ENCODE data around the gene TRIM3.
A peak's percentile ranks its signal among the peaks of the same experiment; 100 is the strongest.

TRIM3 gene

GRCh38 chr11:6448574-6448973, 25.2 kb downstream of the TRIM3 start:
- Histone ChIP-seq H3K36me3 (ENCODE audit: control insufficient read depth, insufficient read depth, low read length) (peaks cover 1% of the 10 kb centered on the region), H3K79me1 (ENCODE audit: low read length) (no peaks in the 10 kb centered on the region), H3K4ac (ENCODE audit: low read depth, low read length) (no peak overlapping the region), H3K4me1 (ENCODE audit: control insufficient read depth, low read depth, low read length) (no peaks in the 10 kb centered on the region), H3K27ac (ENCODE audit: low read depth, low read length) (no peak overlapping the region), H2BK15ac (replicated peaks; ENCODE audit: low read depth) (no peak overlapping the region), H2BK120ac (ENCODE audit: low read depth, low read length) (no peak overlapping the region), H3K18ac (ENCODE audit: low read length) (no peak overlapping the region), H3K56ac (ENCODE audit: low read length) (no peak overlapping the region), H3K9ac (ENCODE audit: low read length) (no peak overlapping the region), H2AK5ac (ENCODE audit: low read length) (no peak overlapping the region), H3K79me2 (ENCODE audit: control insufficient read depth, insufficient read depth, low read length) (no peaks in the 10 kb centered on the region), H3K4me2 (ENCODE audit: low read length) (no peak overlapping the region), H4K8ac (ENCODE audit: low read depth, low read length) (no peak overlapping the region), H3K4me3 (ENCODE audit: low read length) (no peak overlapping the region), H2BK5ac (ENCODE audit: low read length) (no peak overlapping the region), H4K5ac (ENCODE audit: low read length) (no peak overlapping the region), H3K23ac (ENCODE audit: low read length) (no peak overlapping the region), H3K27me3 (ENCODE audit: insufficient read depth, low read length, poor library complexity) (no peaks in the 10 kb centered on the region)
- WGBS (ENCODE audit: extremely low coverage, insufficient coverage, low lambda C conversion rate) = no CpG with 5 or more reads among the region's 3 CpGs
- no peak for DNase-seq

GRCh38 chr11:6443269-6444003, 30.3 kb downstream of the TRIM3 start:
- no peak overlapping the region for H3K4ac ChIP-seq (ENCODE audit: low read depth, low read length)
- no peak overlapping the region for H2AK5ac ChIP-seq (ENCODE audit: low read length)
- no peak overlapping the region for H3K23ac ChIP-seq (ENCODE audit: low read length)
- H3K27me3 ChIP-seq (ENCODE audit: insufficient read depth, low read length, poor library complexity) = no peaks in the 10 kb centered on the region
- H3K79me1 ChIP-seq (ENCODE audit: low read length) = no peaks in the 10 kb centered on the region
- no peaks in the 10 kb centered on the region for H3K36me3 ChIP-seq (ENCODE audit: control insufficient read depth, insufficient read depth, low read length)
- H3K56ac ChIP-seq (ENCODE audit: low read length) = no peak overlapping the region
- no CpG with 5 or more reads among the region's 5 CpGs for WGBS (ENCODE audit: extremely low coverage, insufficient coverage, low lambda C conversion rate)
- H4K5ac ChIP-seq (ENCODE audit: low read length) = no peak overlapping the region
- H3K4me2 ChIP-seq (ENCODE audit: low read length) = no peak overlapping the region
- H3K4me3 ChIP-seq (ENCODE audit: low read length) = no peak overlapping the region
- DNase-seq = peak; percentile 69
- peaks cover 5% of the 10 kb centered on the region for H3K4me1 ChIP-seq (ENCODE audit: control insufficient read depth, low read depth, low read length)
- H2BK5ac ChIP-seq (ENCODE audit: low read length) = no peak overlapping the region
- H3K27ac ChIP-seq (ENCODE audit: low read depth, low read length) = no peak overlapping the region
- H2BK120ac ChIP-seq (ENCODE audit: low read depth, low read length) = no peak overlapping the region
- no peak overlapping the region for H3K18ac ChIP-seq (ENCODE audit: low read length)
- H4K8ac ChIP-seq (ENCODE audit: low read depth, low read length) = no peak overlapping the region
- H3K9ac ChIP-seq (ENCODE audit: low read length) = no peak overlapping the region
- H2BK15ac ChIP-seq (replicated peaks; ENCODE audit: low read depth) = no peak overlapping the region
- H3K79me2 ChIP-seq (ENCODE audit: control insufficient read depth, insufficient read depth, low read length) = no peaks in the 10 kb centered on the region

- Histone ChIP-seq H3K4me1 (ENCODE audit: control insufficient read depth, low read depth, low read length) (peaks cover 5% of the 10 kb centered on the region), H2BK5ac (ENCODE audit: low read length) (no peak overlapping the region), H4K8ac (ENCODE audit: low read depth, low read length) (no peak overlapping the region), H3K18ac (ENCODE audit: low read length) (no peak overlapping the region), H3K36me3 (ENCODE audit: control insufficient read depth, insufficient read depth, low read length) (no peaks in the 10 kb centered on the region), H3K4me2 (ENCODE audit: low read length) (no peak overlapping the region), H3K79me1 (ENCODE audit: low read length) (no peaks in the 10 kb centered on the region), H3K4ac (ENCODE audit: low read depth, low read length) (no peak overlapping the region), H2BK15ac (replicated peaks; ENCODE audit: low read depth) (no peak overlapping the region), H3K27me3 (ENCODE audit: insufficient read depth, low read length, poor library complexity) (no peaks in the 10 kb centered on the region), H2AK5ac (ENCODE audit: low read length) (no peak overlapping the region), H3K9ac (ENCODE audit: low read length) (no peak overlapping the region), H4K5ac (ENCODE audit: low read length) (no peak overlapping the region), H3K79me2 (ENCODE audit: control insufficient read depth, insufficient read depth, low read length) (no peaks in the 10 kb centered on the region), H2BK120ac (ENCODE audit: low read depth, low read length) (no peak overlapping the region), H3K56ac (ENCODE audit: low read length) (no peak overlapping the region), H3K4me3 (ENCODE audit: low read length) (no peak overlapping the region), H3K27ac (ENCODE audit: low read depth, low read length) (no peak overlapping the region), H3K23ac (ENCODE audit: low read length) (no peak overlapping the region)
- DNase-seq = no peak
- WGBS (ENCODE audit: extremely low coverage, insufficient coverage, low lambda C conversion rate) = no CpG with 5 or more reads among the region's 4 CpGs
Observed at GRCh38 chr11:6442441-6442840, 31.3 kb downstream of the TRIM3 start.

GRCh38 chr11:6440906-6441358, 32.8 kb downstream of the TRIM3 start, which contains the start of gene HPX:
Gene HPX, minus strand, starts transcription at chr11:6440987. Its CDS starts 24 bp downstream, at chr11:6440963.
- no peak within 1 kb of the TSS for H3K4ac ChIP-seq (ENCODE audit: low read depth, low read length)
- H3K27ac ChIP-seq (ENCODE audit: low read depth, low read length) = no peak within 1 kb of the TSS
- H3K9ac ChIP-seq (ENCODE audit: low read length) = no peak within 1 kb of the TSS
- no peak within 1 kb of the TSS for H3K23ac ChIP-seq (ENCODE audit: low read length)
- DNase-seq = no peak
- H3K4me1 ChIP-seq (ENCODE audit: control insufficient read depth, low read depth, low read length) = peaks cover 5% of the 10 kb centered on the region
- no peak within 1 kb of the TSS for H2BK120ac ChIP-seq (ENCODE audit: low read depth, low read length)
- H3K4me2 ChIP-seq (ENCODE audit: low read length) = no peak within 1 kb of the TSS
- H3K36me3 ChIP-seq (ENCODE audit: control insufficient read depth, insufficient read depth, low read length) = no peaks in the 10 kb centered on the region
- no CpG with 5 or more reads among the region's 3 CpGs for WGBS (ENCODE audit: extremely low coverage, insufficient coverage, low lambda C conversion rate)
- no peak within 1 kb of the TSS for H4K8ac ChIP-seq (ENCODE audit: low read depth, low read length)
- H3K27me3 ChIP-seq (ENCODE audit: insufficient read depth, low read length, poor library complexity) = no peaks in the 10 kb centered on the region
- H3K79me1 ChIP-seq (ENCODE audit: low read length) = no peaks in the 10 kb centered on the region
- H4K5ac ChIP-seq (ENCODE audit: low read length) = no peak within 1 kb of the TSS
- H2AK5ac ChIP-seq (ENCODE audit: low read length) = no peak within 1 kb of the TSS
- no peak within 1 kb of the TSS for H3K4me3 ChIP-seq (ENCODE audit: low read length)
- H2BK15ac ChIP-seq (replicated peaks; ENCODE audit: low read depth) = no peak within 1 kb of the TSS
- no peak within 1 kb of the TSS for H2BK5ac ChIP-seq (ENCODE audit: low read length)
- no peak within 1 kb of the TSS for H3K56ac ChIP-seq (ENCODE audit: low read length)
- no peak within 1 kb of the TSS for H3K18ac ChIP-seq (ENCODE audit: low read length)
- no peaks in the 10 kb centered on the region for H3K79me2 ChIP-seq (ENCODE audit: control insufficient read depth, insufficient read depth, low read length)

GRCh38 chr11:6438979-6439571, 34.7 kb downstream of the TRIM3 start:
- no peaks in the 10 kb centered on the region for H3K79me2 ChIP-seq (ENCODE audit: control insufficient read depth, insufficient read depth, low read length)
- H3K4ac ChIP-seq (ENCODE audit: low read depth, low read length) = no peak overlapping the region
- no peak overlapping the region for H3K18ac ChIP-seq (ENCODE audit: low read length)
- no peak overlapping the region for H2BK15ac ChIP-seq (replicated peaks; ENCODE audit: low read depth)
- no peak overlapping the region for H2BK120ac ChIP-seq (ENCODE audit: low read depth, low read length)
- WGBS (ENCODE audit: extremely low coverage, insufficient coverage, low lambda C conversion rate) = no CpG with 5 or more reads among the region's 1 CpG
- H3K36me3 ChIP-seq (ENCODE audit: control insufficient read depth, insufficient read depth, low read length) = no peaks in the 10 kb centered on the region
- no peak overlapping the region for H2AK5ac ChIP-seq (ENCODE audit: low read length)
- H3K4me1 ChIP-seq (ENCODE audit: control insufficient read depth, low read depth, low read length) = peaks cover 5% of the 10 kb centered on the region
- H3K79me1 ChIP-seq (ENCODE audit: low read length) = no peaks in the 10 kb centered on the region
- H3K56ac ChIP-seq (ENCODE audit: low read length) = no peak overlapping the region
- H2BK5ac ChIP-seq (ENCODE audit: low read length) = no peak overlapping the region
- H3K27me3 ChIP-seq (ENCODE audit: insufficient read depth, low read length, poor library complexity) = no peaks in the 10 kb centered on the region
- no peak overlapping the region for H4K5ac ChIP-seq (ENCODE audit: low read length)
- DNase-seq = peak; percentile 83
- H3K27ac ChIP-seq (ENCODE audit: low read depth, low read length) = no peak overlapping the region
- H4K8ac ChIP-seq (ENCODE audit: low read depth, low read length) = no peak overlapping the region
- H3K9ac ChIP-seq (ENCODE audit: low read length) = no peak overlapping the region
- no peak overlapping the region for H3K4me2 ChIP-seq (ENCODE audit: low read length)
- no peak overlapping the region for H3K23ac ChIP-seq (ENCODE audit: low read length)
- H3K4me3 ChIP-seq (ENCODE audit: low read length) = no peak overlapping the region

Measured in mesendoderm (in vitro differentiated cells).